GM13976 (cell line): Measurements from ENCODE around the gene RAX.

Experiments used
- DNase-seq: peaks from one replicate; pipeline ENCODE4 v3.0.0; 2012; ENCODE audit warnings: low spot score
- in situ Hi-C: fragments of 300-500 bp; cut with MboI; formaldehyde crosslinking; loops from one replicate; pipeline ENCODE4 v1.12.0; 2022; ENCODE audit warnings: low sequenced_read_pairs, mixed read lengths, inconsistent platforms; ENCODE audit not compliant: unreplicated experiment
- TF ChIP-seq, protein P1 (sequence below): IDR thresholded peaks from 2 replicates; pipeline ENCODE4 v1.5.1; 2012; ENCODE audit warnings: borderline replicate concordance, mild to moderate bottlenecking; ENCODE audit not compliant: insufficient read depth; ENCODE audit errors: extremely low read depth, missing control alignments, control extremely low read depth

The RAX gene

DNA sequence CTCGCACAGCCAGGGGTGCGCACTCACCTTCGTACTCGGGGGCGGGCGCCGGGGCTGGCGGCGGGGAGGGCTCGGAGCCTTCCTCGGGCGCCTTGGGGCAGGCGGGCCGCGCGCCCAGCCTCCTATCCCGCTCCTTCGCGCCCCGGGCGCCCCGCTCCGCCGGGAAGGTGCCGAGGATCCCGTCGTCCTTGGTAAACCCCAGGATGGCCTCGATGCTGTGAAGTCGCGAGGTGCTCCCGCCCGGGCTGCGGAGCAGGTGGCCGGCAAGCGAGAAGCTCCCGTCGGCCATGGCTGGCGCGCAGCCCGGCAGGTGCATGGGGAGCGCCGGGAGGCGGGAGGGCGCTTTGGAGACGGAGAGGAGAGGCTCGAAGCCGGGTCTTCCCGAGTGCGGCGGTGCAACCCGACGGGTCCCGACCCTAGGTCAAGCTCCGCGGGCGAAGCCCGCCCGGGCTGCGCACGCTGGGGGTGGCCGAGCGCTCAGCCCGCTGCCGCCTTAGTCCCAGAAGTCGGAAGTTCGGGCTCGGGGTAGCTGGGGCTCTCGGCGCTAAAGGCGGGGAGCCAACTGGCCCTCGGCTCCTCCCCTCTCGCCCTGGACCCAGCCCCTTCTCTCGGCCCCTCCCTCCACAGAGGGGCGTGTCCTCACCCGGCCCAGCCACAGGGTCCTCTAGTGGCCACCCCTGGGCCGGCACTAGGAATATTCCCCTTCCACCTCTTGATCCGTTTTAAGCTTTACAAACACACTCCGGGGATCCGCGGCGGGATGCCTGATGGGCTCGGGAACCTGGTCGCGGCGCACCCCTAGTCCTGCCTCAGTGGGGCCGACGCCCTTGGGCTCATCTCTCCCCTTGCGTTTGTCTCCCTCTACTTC is at the start of gene RAX:
TSS of gene RAX (minus strand) at position 564 of the 868 bp plus-strand sequence. CDS start at position 316, 248 bp downstream.
- DNase-seq = peak; percentile 75
- TF ChIP-seq, protein P1, sequence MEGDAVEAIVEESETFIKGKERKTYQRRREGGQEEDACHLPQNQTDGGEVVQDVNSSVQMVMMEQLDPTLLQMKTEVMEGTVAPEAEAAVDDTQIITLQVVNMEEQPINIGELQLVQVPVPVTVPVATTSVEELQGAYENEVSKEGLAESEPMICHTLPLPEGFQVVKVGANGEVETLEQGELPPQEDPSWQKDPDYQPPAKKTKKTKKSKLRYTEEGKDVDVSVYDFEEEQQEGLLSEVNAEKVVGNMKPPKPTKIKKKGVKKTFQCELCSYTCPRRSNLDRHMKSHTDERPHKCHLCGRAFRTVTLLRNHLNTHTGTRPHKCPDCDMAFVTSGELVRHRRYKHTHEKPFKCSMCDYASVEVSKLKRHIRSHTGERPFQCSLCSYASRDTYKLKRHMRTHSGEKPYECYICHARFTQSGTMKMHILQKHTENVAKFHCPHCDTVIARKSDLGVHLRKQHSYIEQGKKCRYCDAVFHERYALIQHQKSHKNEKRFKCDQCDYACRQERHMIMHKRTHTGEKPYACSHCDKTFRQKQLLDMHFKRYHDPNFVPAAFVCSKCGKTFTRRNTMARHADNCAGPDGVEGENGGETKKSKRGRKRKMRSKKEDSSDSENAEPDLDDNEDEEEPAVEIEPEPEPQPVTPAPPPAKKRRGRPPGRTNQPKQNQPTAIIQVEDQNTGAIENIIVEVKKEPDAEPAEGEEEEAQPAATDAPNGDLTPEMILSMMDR = no peak
- in situ Hi-C loops = no loop called here

DNA sequence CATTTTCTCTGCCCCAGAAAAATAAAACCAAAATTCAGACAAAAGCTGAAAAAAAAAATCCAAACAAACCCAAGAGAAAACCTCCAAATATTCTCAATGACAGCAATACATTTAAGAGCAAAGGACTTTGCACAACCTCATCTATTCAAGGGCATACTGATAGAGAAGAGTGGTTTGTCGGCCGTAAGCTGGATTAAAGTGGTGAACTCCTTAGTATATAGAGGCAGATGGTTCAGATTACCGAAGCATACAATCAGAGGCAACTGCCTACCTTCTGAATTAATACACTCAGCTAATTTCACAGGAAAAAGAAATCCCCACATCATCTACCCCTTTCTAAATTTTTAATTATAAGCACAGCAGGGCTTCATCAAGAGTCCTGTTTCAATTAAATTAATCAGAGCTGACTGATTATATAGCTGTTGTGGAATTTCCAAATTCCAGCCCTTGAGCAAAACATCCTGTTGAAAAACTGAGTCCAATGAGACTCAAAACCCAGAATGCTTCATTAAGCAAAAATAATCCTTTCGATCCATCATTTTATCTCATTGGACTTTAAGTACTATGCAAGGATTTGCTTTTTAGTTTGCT is 45.3 kb upstream of the RAX start, which contains the start of gene CPLX4:
TSS of gene CPLX4 (minus strand) at position 190 of the 591 bp plus-strand sequence. CDS start at position 3, 187 bp downstream.
- DNase-seq = no peak
- TF ChIP-seq, protein P1 = no peak
- in situ Hi-C loops = no loop called here

DNA sequence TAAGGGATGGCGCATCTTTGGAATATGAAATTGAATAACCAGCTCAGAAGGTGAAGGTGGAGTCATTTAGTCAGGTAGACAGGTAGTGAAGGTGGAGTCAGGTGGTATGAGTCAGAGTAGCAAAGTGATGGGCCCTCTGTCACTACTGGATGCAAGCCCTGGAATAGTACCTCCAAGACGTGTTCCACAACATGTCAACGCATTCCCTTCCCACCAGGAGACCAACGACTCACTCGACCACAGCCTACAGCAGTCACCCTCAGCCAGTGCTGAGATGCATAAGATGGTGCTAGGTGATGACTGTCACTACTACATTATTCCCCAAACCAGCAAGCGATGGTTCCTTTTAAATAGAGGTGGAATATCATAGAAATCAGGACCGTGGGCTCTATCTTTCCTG is 38.4 kb upstream of the RAX start:
- in situ Hi-C loops = no loop called here
- TF ChIP-seq, protein P1 = no peak
- no peak for DNase-seq

DNA sequence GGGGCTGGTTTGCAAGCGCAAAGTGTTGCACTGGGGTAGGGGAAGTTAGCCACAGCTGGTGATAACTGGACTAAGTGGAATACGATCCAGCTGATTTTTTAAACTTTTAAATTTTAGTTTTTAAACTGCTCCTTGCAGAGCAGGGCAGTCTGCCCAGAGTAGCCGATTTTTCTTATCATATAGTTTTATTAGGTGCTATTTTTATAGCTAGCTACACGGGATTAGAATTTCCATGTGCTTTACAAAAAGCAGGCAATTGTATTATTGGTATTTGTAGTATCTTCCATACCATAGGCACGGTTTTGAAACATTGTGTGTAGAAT is 35.6 kb upstream of the RAX start:
- in situ Hi-C loops = no loop called here
- no peak for DNase-seq
- TF ChIP-seq, protein P1 = no peak

DNA sequence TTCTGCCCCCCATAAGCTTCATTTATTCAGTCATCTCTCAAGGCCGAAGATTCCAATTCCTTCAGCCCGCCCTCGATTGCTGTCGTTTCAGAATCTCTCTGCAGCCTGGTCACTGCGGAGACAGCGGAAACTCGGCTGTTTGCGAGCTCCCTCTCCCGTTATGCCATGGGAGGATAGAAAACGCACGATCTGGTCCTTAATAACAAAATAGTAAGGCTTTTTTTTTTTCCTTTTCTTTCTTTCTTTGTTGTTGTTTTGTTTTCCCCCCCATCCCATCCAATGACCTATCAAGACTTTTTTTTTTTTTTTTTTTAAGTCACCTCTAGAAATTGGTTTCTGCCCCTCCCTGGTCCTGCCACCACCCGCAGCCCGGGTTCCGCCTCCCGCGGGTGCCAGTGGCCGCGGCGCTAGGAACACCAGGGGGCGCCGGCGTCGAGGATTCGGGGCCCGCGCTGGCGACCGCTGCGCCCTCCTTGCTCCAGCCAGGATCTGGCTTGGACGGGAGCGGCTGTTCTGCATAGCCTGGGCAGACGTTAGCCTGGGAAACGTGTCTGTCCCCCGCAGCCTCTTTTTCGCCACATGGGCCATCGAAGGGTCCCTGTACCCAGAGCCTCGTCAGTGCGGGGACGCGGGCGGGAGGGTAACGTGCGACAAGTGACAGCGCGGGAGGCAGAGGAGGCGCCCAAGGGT is 35.1 kb upstream of the RAX start:
- DNase-seq = peak; percentile 86
- in situ Hi-C loops = no loop called here
- TF ChIP-seq, protein P1 = peak; percentile 95

DNA sequence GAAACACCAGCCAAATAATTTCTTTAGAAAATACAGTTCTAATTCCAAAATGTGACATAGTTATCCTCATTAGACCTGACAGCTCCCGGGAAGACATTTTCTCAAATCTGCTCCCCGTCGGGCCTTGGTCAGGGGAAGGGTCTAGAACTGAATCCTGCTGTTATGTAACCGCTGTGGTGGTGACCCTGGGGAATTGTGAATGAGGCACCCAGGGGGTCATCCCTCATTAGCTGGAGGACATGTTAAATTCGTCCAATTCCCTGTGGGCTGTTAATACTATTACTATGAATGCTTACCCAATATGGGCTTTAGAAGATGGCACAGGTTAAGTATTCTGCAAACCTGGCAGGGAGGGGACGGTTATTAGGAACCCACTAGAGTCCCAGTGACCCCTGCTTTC is 33.4 kb upstream of the RAX start:
- in situ Hi-C loops = no loop called here
- TF ChIP-seq, protein P1 = no peak
- DNase-seq = no peak
